NCI-H1417 (cell line): ENCODE data around the gene ISCA1.

Source experiments
- DNase-seq, 3 experiments: peaks; one replicate each; lab custom pipeline; 2025; lab: John Stamatoyannopoulos, UW

Gene ISCA1

GRCh38 chr9:86285261-86285660 lies 2.9 kb upstream of the ISCA1 start:
- DNase-seq = no peak

GRCh38 chr9:86282979-86283535 lies 719 bp upstream of the ISCA1 start:
- peak in 1 of 3 experiments; percentile 65 for DNase-seq

DNA sequence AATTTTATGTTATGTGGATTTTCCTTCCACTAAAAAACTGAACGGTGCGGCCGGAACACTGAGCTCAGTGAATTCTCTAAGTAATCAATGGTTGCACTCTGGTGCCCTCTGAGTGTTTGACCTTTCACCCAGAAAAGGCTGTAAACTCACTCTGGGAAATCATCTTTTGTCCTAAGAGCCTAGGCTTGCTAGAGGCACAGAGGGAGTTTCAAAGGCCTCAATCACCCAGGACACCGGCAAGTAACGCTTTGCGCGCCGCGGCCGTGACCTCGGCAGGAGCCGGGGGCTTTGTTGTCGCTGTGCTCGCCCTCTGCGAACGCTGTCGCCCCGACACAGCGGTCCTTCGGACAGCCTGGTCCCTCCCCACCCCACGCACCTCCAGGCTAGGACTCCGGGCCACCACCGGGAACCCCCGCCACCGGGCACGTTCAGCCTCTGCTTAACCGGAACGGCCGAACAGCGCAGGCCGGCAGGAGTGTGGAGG lies 703 bp downstream of the ISCA1 start:
- DNase-seq = peak in 2 of 3 experiments; percentile 32 to 86

- DNase-seq = no peak
Measured at GRCh38 chr9:86280580-86280979, 1.8 kb downstream of the ISCA1 start.

GRCh38 chr9:86279839-86280238 lies 2.5 kb downstream of the ISCA1 start:
- DNase-seq = no peak

DNA sequence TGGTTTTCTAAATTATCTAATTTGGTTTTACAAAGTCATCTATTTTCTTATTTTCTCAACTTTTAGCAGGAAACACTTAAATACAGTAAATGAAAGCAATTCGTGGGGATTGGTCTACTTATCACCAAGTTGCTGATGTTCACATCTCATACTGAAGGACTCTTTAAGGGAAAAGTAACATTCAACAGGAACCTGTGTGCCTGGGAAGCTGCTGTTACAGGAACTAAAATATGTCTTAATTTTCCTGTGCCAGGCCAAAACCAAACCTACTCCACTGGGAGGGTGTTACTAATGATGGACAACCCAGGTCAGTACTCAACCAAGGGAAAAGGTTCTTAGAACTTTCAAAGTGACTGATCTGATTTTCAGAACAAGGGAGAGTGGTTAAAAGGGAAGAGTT lies 5.3 kb downstream of the ISCA1 start:
- no peak for DNase-seq

DNA sequence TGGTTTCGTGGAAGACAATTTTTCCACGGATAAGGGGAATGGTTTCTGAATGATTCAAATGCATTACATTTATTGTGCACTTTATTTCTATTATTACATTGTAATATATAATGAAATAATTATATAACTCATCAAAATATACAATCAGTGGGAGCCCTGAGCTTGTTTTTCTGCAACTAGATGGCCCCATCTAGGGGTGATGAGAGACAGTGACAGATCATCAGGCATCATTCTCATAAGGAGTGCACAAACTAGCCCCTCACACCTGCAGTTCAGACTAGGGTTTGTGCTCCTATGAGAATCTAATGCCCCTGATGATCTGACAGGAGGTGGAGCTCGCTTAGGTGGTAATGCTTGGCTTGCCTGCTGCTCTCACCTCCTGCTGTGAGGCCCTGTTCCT lies 6.4 kb downstream of the ISCA1 start:
- DNase-seq = peak in 1 of 3 experiments; percentile 42

DNA sequence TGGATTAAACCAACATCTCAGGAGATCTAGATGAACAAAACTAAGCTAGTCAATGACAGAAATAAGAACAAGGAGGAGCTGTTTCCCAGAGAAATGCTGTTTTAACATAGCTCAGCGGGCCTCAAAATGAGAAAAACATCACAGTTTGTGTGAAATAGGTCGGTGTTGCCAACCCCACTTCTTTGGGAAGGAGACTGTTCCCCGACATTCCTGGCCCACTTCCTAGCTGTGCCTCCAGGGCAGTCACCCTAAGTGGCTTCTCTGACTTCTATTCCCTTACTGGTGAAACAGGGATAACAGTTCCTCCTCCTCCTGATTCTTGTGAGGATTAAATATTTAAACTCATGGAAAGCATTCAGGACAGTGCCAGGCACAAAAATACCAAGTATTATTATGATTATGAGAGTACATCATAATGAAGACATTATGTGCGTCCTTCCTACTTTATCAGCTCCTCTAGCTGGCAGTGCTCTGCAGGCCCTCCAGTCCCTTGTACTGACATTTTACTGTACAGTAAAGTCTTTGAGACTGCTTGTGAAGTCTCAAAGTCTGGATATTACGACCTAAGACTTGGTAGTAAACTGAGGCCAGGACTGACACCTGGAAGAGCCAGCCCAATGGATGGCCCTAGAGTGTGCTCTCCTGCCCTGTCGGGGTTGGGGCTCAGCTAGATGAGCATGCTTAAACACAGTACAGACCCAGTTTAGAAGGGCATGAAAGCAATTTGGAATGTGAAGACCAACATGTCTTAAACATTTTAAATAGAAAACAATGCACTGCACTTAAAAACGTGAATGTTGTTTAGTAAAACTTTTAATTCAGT lies 7.3 kb downstream of the ISCA1 start:
- no peak for DNase-seq

- no peak for DNase-seq
Measured at GRCh38 chr9:86272221-86272620, 10.1 kb downstream of the ISCA1 start.

DNA sequence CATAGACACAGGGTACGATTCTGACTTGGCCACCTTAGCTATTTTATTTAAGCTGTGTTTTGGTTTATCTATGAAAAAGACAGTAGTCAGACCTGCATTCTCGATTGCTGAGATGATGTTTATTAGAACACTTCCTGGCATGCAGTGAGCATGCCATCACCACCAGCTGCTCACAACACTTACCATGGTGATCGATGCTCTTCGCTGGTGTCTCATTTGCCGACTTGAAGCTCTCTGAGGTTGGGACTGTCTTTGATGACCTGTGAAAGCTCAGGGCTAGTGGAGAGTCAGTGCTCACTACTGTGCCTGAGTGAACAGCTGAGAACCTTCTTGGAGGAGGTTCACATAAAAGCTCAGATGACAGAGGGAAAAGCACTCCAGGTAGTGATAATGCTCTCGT lies 18.5 kb downstream of the ISCA1 start:
- DNase-seq = no peak

GRCh38 chr9:86262492-86262891 lies 19.8 kb downstream of the ISCA1 start:
- DNase-seq = no peak

GRCh38 chr9:86259557-86259956 lies 22.8 kb downstream of the ISCA1 start, which contains the start of gene C9orf153:
Gene C9orf153, minus strand, starts transcription at chr9:86259657. Its CDS starts 30,054 bp downstream, at chr9:86229603.
- no peak for DNase-seq

DNA sequence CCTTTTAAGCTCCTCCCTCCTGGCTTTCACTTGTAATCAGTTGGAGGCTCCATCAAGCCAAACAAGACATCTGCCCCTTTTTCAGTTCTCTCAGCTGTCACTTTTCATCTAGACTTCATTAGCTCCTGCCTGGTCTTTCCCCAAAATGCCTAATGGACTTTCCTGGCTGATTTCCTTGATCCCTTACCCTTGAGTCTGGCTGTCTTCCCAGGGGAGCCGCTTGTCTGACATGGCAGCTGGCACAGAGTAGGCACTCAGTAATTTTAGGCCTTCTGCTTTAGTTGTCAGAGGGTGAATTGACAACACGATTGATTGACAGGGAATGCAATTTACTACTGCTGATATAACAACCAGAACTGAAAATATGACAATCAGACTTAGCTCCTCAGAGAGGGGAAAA lies 24.9 kb downstream of the ISCA1 start:
- peak in 1 of 3 experiments; percentile 9 for DNase-seq

DNA sequence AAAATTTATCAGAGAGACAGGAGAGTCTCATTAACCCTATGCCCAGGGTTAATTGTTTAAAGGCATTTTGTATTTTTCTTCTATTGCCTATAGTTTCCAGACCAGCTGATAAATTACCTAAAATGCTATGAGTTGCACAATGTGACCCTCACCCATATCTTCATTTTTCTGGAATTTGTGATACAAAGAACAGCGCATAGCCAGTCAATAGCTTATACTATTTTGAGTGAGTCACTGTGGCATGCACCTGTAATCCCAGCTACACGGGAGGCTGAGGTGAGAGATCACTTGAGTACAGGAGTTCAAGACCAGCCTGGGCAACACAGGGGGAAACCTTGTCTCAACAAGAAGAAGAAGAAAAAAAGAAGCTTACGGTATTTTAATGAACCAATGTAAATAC lies 25.7 kb downstream of the ISCA1 start:
- DNase-seq = no peak

DNA sequence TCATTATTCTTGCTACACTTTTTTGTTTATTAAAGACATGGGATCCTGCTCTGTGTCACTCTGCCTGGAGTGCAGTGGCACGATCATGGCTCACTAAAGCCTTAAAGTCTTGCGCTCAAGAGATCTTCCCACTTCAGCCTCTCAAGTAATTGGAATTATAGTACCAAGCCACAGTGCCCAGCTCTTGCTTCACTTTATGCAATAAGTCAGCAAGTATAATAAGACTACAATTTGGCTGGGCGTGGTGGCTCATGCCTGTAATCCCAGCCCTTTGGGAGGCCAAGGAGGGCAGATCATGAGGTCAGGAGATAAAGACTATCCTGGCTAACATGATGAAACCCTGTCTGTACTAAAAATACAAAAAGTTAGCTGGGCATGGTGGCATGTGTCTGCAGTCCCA lies 28.8 kb downstream of the ISCA1 start:
- DNase-seq = no peak

GRCh38 chr9:86252870-86253269 lies 29.5 kb downstream of the ISCA1 start:
- no peak for DNase-seq

DNA sequence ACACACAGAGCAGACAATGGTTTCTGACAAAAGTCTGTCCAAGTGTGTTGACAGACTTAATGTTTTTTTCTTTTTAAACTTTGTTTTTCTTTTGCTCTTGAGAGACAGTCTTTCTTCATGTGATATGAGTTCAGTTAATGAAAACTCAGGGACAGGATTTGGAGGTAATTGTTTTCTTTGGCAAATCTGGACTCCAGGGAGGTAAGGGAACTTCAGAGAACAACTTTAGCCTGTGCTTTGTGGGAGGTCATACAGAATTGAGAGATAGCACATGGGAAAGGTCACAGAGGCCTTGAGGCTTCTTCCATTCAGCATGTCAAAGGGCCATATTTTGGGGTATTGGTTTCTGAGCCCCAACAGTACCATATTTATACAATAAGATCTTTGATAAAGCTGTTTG lies 32.2 kb downstream of the ISCA1 start:
- DNase-seq = no peak

GRCh38 chr9:86248746-86249145 lies 33.6 kb downstream of the ISCA1 start:
- DNase-seq = no peak

DNA sequence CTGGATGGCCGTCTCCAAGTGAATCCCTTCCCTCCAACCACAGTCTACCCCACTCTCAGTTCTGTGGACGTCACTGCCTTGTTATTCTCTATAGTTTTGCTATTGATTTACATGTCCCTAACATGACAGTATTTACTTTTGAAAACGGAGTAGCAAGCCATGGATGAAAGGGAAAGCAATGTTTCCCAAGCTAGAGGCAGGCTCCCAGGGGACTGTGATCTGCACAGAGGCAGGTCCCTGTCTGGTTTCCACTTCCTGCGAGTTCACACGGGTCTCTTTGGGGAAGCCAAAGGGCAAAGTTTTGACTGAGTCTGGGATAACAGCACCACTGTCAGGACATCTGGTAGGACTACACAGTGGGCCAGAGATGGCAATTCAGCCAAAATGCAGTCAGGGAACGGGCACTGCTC lies 35.6 kb downstream of the ISCA1 start:
- peak in 2 of 3 experiments; percentile 1 to 27 for DNase-seq

DNA sequence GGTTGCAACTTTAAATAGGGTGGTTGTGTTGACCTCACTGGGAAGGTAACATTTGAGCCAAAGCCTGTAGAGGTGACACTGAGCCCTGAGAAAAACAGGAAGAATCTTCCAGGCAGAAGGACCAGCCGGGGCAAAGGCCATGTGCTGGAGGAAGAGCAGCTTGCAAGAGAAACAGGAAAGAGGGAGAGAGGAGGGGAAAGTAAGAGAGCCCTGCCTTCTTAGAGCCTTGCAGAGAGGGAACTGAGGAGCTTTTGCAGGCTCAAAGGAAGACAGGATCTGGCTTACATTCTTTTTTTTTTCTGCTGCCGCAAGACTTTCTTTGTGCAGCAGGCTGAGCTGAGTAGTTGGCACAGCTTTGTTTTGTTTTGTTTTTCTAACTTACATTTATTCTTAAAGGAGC lies 40.3 kb downstream of the ISCA1 start:
- no peak for DNase-seq

DNA sequence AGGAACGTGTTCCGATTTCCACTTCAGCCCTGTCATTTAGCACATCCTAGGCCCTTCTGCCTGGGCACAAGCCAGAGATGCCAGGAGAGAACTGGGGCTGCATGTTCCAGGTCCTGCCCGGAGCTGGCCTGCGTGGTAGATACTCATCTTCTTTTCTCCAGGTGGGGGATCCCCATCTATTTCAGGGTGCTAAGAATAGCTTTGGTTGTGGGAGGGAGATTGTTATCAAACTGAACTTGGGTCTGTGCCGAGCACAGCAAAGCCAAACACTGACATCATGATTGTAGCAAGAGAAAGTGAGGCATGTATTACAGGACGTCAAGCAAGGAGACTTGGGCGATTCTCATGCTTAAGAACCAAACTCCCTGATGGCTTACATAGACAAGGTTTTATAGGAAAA lies 41.1 kb downstream of the ISCA1 start:
- DNase-seq = no peak

GRCh38 chr9:86238861-86239770 lies 43.2 kb downstream of the ISCA1 start:
- peak in 1 of 3 experiments; percentile 32 for DNase-seq
